DMS114 treated with DMSO at 0.1 percent for 48 hours (cell line): Measurements from ENCODE around the gene RPP14.
"Not testable (repeated sequence)": the region's sequence is repeated elsewhere in the genome, so short reads cannot be mapped to it uniquely, and the experiment has no call there.

Source experiments
- DNase-seq: peaks from one replicate; lab custom pipeline; 2025; ENCODE audit not compliant: unreplicated experiment; lab: John Stamatoyannopoulos, UW

RPP14 gene

GRCh38 chr3:58329922-58330413 is 23.9 kb downstream of the RPP14 start:
- DNase-seq = no peak

GRCh38 chr3:58331593-58332152 is 25.6 kb downstream of the RPP14 start:
- no peak for DNase-seq

GRCh38 chr3:58332575-58333188 is 26.6 kb downstream of the RPP14 start, which contains the start of gene PXK:
Gene PXK, plus strand, starts transcription at chr3:58332892. Its CDS starts 97 bp downstream, at chr3:58332989.
- peak; percentile 40 for DNase-seq

- no peak for DNase-seq
These were observed 27.4 kb downstream of the RPP14 start for GRCh38 chr3:58333206-58334012.

- no peak for DNase-seq
These were observed 27.9 kb downstream of the RPP14 start for GRCh38 chr3:58334013-58334321.

GRCh38 chr3:58334506-58334884 is 28.4 kb downstream of the RPP14 start:
- DNase-seq = no peak

GRCh38 chr3:58335652-58335947 is 29.6 kb downstream of the RPP14 start:
- DNase-seq = peak; percentile 22

- no peak for DNase-seq
These were observed 30.3 kb downstream of the RPP14 start for GRCh38 chr3:58336135-58336882.

- no peak for DNase-seq
These were observed 31.1 kb downstream of the RPP14 start for GRCh38 chr3:58337190-58337589.

GRCh38 chr3:58339146-58339545 is 33.1 kb downstream of the RPP14 start:
- DNase-seq = not testable (repeated sequence)

- no peak for DNase-seq
These were observed 34.7 kb downstream of the RPP14 start for GRCh38 chr3:58340594-58341244.

- DNase-seq = no peak
These were observed 35.3 kb downstream of the RPP14 start for GRCh38 chr3:58341376-58341775.

GRCh38 chr3:58342676-58343075 is 36.6 kb downstream of the RPP14 start:
- DNase-seq = no peak

- no peak for DNase-seq
These were observed 39.4 kb downstream of the RPP14 start for GRCh38 chr3:58345457-58345856.

- no peak for DNase-seq
These were observed 40.3 kb downstream of the RPP14 start for GRCh38 chr3:58346368-58346767.

- DNase-seq = no peak
These were observed 41.9 kb downstream of the RPP14 start for GRCh38 chr3:58347984-58348383.

- no peak for DNase-seq
These were observed 44.0 kb downstream of the RPP14 start for GRCh38 chr3:58349792-58350626.

- no peak for DNase-seq
These were observed 44.6 kb downstream of the RPP14 start for GRCh38 chr3:58350627-58351013.

- DNase-seq = no peak
These were observed 45.9 kb downstream of the RPP14 start for GRCh38 chr3:58351920-58352319.

GRCh38 chr3:58352626-58353025 is 46.6 kb downstream of the RPP14 start:
- no peak for DNase-seq
